ENCODE data around the gene FYCO1. TPM values are rescaled to one million over a fixed set of nuclear protein-coding genes. Genes with fewer than 3 reads are reported as not detected.

Gene FYCO1
- total and polyA plus RNA-seq, 7 donors: 8.4 to 115 (median 72.1) TPM

DNA sequence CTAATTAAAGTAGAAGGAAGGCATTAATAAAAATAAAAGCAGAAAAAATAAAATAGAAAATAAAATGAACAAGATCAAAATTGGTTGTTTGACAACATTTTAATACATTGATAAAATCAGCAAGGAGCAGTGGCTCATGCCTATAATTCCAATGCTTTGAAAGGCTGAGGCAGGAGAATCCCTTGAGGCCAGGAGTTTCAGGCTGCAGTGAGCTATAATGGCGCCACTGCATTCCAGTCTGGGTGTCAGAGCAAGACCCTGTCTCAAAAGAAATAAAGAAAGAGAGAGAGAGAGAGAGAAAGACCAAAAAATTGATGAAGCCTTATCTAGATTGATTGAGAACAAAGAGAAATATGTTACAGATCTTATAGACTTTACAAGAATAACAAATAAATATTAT is 29.5 kb upstream of the FYCO1 start:
- H3K27me3 ChIP-seq: no peaks in the 10 kb centered on the region
- H3K4me3 ChIP-seq: no peak overlapping the region
- H3K9me3 ChIP-seq: peaks cover 0 to 5% (median 1%) of the 10 kb centered on the region in 4 donors
- no peaks in the 10 kb centered on the region for H3K4me1 ChIP-seq
- DNase-seq: no peak
- intact Hi-C loops (cut with DNase I): no loop called here
- H3K36me3 ChIP-seq: no peaks in the 10 kb centered on the region
- 76 to 92% methylated on average over 1 of the region's 1 CpG for WGBS, 2 donors
- H3K27ac ChIP-seq: no peak overlapping the region
- TF ChIP-seq POLR2A (IDR thresholded peaks at IDR 0.05): no peak
- TF ChIP-seq, protein P1, sequence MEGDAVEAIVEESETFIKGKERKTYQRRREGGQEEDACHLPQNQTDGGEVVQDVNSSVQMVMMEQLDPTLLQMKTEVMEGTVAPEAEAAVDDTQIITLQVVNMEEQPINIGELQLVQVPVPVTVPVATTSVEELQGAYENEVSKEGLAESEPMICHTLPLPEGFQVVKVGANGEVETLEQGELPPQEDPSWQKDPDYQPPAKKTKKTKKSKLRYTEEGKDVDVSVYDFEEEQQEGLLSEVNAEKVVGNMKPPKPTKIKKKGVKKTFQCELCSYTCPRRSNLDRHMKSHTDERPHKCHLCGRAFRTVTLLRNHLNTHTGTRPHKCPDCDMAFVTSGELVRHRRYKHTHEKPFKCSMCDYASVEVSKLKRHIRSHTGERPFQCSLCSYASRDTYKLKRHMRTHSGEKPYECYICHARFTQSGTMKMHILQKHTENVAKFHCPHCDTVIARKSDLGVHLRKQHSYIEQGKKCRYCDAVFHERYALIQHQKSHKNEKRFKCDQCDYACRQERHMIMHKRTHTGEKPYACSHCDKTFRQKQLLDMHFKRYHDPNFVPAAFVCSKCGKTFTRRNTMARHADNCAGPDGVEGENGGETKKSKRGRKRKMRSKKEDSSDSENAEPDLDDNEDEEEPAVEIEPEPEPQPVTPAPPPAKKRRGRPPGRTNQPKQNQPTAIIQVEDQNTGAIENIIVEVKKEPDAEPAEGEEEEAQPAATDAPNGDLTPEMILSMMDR (IDR thresholded peaks at IDR 0.05): no peak

DNA sequence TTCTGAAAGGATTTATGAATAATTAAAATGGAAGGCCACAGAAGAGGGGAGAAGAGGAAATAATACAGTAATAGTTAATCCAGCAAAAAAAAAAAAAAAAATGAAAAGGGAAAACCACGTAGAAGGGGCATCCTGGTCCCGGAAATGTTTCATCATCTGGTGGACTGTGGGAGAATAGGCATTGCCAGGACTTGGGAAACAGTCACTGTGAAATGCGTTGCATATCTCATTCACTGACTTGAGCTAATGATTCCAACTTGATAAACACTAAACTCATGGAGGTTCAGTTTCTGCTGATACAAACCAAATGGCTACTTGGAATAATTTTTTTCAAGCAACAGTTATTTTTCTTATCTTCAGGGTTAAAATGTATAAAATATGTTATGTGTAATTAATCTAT is 28.5 kb upstream of the FYCO1 start:
- DNase-seq: no peak
- TF ChIP-seq POLR2A (IDR thresholded peaks at IDR 0.05) (no peak), EP300 (IDR thresholded peaks at IDR 0.05) (no peak), POLR2AphosphoS5 (IDR thresholded peaks at IDR 0.05) (no peak)
- TF ChIP-seq, protein P1 (IDR thresholded peaks at IDR 0.05): no peak
- no peaks in the 10 kb centered on the region for H3K4me1 ChIP-seq
- H3K36me3 ChIP-seq: no peaks in the 10 kb centered on the region
- no peak overlapping the region for H3K27ac ChIP-seq
- H3K4me3 ChIP-seq: no peak overlapping the region
- no peaks in the 10 kb centered on the region for H3K27me3 ChIP-seq
- peaks cover 0 to 5% (median 1%) of the 10 kb centered on the region in 4 donors for H3K9me3 ChIP-seq
- intact Hi-C loops (cut with DNase I): no loop called here
- 46 to 73% methylated on average over 3 of the region's 3 CpGs for WGBS, 2 donors

DNA sequence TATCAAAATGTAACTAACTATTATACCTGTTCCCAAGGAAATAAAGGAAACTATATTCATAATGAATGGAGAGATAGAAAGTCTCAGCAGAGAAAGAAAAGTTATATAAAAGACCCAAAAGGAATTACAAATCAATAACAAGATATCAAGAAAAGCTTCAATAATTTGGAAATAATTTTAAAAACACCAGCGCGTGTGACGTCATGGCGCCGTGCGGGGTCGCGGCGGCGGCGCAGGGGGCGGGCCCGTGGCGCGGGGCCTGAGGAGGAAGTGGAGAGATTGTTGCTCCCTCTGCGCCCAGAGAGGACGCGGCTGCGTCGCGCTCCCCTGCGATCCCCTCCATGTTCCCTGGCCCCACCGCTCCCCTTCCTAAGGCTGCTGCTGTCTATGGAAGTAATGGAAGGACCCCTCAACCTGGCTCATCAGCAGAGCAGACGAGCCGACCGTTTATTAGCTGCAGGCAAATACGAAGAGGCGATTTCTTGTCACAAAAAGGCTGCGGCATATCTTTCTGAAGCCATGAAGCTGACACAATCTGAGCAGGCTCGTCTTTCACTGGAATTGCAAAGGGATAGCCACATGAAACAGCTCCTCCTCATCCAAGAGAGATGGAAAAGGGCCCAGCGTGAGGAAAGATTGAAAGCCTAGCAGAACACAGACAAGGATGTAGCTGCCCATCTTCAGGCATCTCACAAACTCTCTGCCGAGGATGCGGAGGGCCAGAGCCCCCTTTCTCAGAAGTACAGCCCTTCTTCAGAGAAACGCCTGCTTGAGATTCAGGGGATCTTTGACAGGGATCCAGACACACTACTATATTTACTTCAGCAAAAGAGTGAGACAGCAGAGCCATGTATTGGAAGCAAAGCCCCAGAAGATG is 27.5 kb upstream of the FYCO1 start:
- H3K27ac ChIP-seq: no peak overlapping the region

DNA sequence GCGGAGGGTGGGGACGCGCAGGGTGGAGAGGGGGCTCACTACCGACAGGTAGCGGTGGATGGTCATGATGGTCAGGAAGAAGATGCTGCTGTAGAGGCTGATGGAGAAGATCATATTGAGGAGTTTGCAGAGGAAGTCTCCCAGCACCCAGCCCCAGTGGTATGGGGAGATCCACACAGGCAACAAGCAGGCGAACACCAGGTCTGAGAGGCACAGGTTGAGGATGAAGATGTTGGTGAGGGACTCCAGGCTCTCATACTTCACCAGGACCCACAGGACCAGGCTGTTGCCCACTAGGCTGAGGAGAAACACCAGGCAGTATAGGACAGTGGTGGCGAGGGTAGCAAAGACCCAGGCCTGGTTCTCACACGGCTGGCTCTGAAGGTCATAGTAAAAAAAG is 25.9 kb upstream of the FYCO1 start:
- intact Hi-C loops (cut with DNase I): no loop called here
- WGBS, 2 donors: 96 to 98% methylated on average over 8 of the region's 8 CpGs
- Histone ChIP-seq H3K27ac (no peak overlapping the region), H3K27me3 (no peaks in the 10 kb centered on the region), H3K4me1 (no peaks in the 10 kb centered on the region), H3K36me3 (no peaks in the 10 kb centered on the region), H3K9me3 (no peaks in the 10 kb centered on the region), H3K4me3 (no peak overlapping the region)
- no peak for DNase-seq
- no peak for TF ChIP-seq POLR2AphosphoS5 (IDR thresholded peaks at IDR 0.05)
- TF ChIP-seq POLR2A (IDR thresholded peaks at IDR 0.05): no peak
- TF ChIP-seq EP300 (IDR thresholded peaks at IDR 0.05): no peak
- TF ChIP-seq, protein P1 (IDR thresholded peaks at IDR 0.05): no peak

More for the DNA sequence above, 27.5 kb upstream of the FYCO1 start:
- TF ChIP-seq POLR2AphosphoS5 (IDR thresholded peaks at IDR 0.05): no peak
- TF ChIP-seq, protein P1 (IDR thresholded peaks at IDR 0.05): no peak
- TF ChIP-seq POLR2A (IDR thresholded peaks at IDR 0.05): no peak
- TF ChIP-seq EP300 (IDR thresholded peaks at IDR 0.05): no peak
- no peaks in the 10 kb centered on the region for H3K36me3 ChIP-seq
- no peaks in the 10 kb centered on the region for H3K4me1 ChIP-seq
- peaks cover 0 to 5% (median 1%) of the 10 kb centered on the region in 4 donors for H3K9me3 ChIP-seq
- WGBS, 2 donors: 92 to 93% methylated on average over 34 of the region's 34 CpGs
- no peaks in the 10 kb centered on the region for H3K27me3 ChIP-seq
- intact Hi-C loops (cut with DNase I): no loop called here
- DNase-seq: no peak
- no peak overlapping the region for H3K4me3 ChIP-seq
